Glomerular visceral epithelial cell (primary cell): ENCODE data around the gene TNFSF12.
A peak's percentile ranks its signal among the peaks of the same experiment; 100 is the strongest.
"Not testable (repeated sequence)": the region's sequence is repeated elsewhere in the genome, so short reads cannot be mapped to it uniquely, and the experiment has no call there.

Experiments
- DNase-seq: peaks from one replicate; pipeline ENCODE4 v3.0.0-alpha.2; 2016; ENCODE audit errors: extremely low spot score

The TNFSF12 gene

GRCh38 chr17:7587420-7588151, 38.7 kb downstream of the TNFSF12 start:
- DNase-seq, result peak; percentile 92

DNA sequence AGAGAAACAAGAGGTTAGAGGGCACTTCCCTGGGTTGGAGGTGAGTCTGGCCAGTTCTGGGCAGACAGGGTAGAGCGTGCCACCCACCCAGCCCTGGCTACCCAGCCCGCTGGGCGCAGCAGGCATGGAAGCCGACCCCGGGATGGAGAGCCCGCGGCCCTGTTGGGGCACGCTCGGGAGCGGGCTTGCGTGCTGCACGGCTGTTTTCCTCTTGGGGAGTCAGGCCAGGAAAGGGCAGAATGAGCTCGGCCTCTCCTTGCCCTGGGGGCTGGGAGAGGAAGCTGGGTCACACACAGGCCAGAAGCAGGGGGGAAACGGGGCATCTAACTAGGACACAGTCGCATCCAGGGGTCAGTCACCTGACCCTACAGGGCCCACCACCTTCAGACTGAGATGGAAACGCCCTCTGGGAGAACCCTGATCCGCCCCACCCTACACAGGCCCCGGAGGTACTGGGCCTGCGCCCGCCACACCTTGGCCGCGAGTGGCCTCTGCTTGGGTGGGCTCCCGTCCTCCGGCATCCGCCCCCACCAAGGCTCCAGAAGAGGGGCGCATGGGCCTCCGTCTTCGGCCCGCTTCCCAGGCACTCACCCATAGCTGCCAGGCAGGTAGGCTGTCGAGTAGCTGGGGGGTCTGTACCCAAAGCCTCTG, 39.8 kb downstream of the TNFSF12 start:
- DNase-seq, result no peak

DNA sequence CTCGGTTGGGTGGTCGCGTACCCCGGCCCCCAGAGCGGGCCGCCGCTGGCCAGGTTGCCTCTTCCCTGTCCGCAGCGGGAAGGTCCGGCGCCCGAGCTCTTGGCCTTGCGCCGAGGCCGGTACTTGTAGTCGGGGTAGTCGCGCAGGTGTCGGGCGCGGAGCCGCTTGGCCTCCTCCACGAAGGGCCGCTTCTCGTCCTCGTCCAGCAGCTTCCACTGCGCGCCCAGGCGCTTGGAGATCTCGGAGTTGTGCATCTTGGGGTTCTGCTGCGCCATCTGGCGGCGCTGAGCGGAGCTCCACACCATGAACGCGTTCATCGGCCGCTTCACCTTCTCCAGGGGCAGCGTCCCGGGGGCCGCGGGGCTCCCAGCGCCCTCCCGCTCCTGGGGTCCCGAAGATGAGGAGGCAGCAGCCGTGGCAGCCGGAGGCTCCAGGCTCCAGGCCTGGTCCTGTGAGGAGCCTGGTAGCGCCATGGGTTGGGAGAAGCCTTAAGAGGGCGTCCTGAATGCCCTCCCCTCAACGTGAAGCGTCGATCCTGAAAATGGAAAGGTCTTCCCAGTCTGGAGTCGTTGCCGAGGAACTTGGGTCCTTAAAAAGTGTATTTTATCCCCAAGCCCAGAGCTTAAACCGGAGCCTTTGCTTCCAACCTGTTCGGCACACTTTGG, 40.5 kb downstream of the TNFSF12 start:
- no peak for DNase-seq

DNA sequence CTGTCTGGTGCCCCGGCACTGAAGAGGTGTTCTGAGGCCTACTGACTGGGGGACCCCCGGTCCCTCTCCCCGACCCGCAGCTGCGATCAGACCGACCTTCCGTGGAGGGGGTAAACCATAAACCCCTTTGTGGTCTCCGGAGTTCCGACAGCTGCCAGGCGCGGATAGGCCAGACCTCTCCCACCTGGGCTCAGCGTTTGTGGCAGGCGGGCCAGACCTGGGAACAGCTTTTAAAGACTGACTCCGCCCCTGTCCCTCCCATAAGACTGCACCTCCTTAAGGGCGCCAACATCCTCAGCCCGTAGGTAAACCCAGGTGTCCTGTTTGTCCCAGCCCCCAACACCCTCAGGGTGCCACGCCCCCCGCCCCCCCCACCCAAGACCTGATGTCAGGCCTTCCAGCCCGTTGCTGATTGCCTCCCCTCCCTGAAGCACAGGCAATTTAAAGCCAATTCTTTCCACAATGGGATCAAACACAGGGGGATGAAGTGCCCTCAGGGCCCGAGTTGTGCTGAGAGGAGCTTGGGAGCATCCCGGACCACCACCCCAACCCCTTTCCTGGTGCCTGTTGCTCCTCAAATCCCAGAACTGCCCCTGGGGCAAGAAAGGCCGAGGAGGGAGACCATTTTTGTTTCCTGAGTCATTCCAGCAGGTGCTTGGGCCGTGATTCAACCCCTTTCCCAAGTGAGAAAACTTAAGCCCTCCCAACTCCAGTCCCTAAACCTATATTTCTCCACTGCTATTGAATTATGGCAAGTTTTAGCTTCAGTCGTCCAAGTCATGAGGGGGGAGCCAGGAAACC, 41.2 kb downstream of the TNFSF12 start, which contains the start of gene SOX15:
Gene SOX15 (minus strand): TSS at position 204 of the 801 bp plus-strand sequence. CDS start 418 bp downstream, outside the sequence.
- no peak for DNase-seq

DNA sequence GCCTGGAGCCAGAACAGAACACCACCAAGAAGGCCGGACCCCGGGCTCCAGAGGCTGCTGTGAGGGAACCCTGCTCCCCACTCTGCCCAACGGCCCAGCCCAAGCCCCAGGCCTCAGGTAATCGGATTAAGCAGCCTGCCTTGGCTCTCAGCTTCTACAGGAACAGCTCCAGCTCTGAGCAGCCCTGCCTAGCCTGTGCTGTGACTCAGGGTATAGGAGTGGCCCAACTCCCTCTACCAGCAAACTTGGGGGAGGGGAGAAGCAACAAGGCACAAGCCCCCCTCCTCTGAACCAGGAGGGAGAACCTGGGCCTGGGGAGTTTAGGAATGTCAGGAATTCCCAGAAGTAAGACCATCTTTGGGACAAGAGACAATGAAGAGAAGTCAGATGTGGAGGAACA, 41.9 kb downstream of the TNFSF12 start:
- peak; percentile 51 for DNase-seq

DNA sequence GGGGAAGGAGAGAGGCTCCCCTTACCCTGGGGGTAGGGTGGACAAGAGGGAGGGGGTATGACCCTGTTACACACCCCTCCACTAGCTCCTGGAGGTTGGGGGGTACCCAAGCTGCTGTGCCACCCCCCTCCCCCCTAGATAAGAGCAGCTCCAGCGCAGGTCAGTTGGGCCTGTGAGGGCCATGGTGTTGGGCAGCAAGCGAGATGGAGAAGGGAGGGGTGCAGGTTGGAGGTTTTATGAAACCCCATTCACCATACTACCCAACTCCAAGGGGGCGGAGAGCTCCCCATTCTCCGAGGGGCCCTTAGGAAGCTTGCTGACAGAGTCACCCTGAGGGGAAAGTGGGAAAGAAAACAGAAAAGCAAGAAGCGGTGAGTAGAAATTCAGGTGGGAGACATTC, 42.7 kb downstream of the TNFSF12 start:
- DNase-seq, result no peak

- no peak for DNase-seq
Observed at GRCh38 chr17:7592422-7593021, 43.7 kb downstream of the TNFSF12 start.

DNA sequence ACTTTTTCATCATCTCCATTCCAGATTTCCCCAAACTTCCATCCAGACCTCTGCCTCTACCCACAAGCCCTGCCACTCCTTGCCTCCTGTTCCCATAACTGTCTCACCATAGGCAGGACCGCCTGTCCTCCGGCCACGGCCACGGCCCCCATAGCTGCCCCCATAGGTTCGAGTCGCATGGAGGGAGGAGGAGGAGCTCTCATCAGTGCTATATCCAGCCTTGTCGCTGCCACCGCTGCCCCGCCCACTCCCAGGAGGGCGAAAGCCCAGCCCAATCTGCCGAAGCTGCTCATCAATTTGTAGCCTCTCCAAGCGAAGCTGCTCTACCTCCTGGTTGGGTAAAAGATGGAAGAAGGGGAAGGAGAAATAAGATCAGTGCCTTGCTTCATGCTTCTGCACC, 44.4 kb downstream of the TNFSF12 start:
- DNase-seq, result no peak

GRCh38 chr17:7597561-7597960, 48.7 kb downstream of the TNFSF12 start:
- not testable (repeated sequence) for DNase-seq

- no peak for DNase-seq
Observed at GRCh38 chr17:7606280-7606679, 57.4 kb downstream of the TNFSF12 start.
